Urinary bladder (tissue), 4 donors: ENCODE data around the gene TDRD9. TPM values are rescaled to one million over a fixed set of nuclear protein-coding genes. Genes with fewer than 3 reads are reported as not detected.
"Not testable (repeated sequence)": the region's sequence is repeated elsewhere in the genome, so short reads cannot be mapped to it uniquely, and the experiment has no call there.

Experiments
- DNase-seq: peaks from one replicate; pipeline ENCODE4 v3.0.0-alpha.2; 2015; ENCODE audit errors: extremely low spot score
- H3K27ac ChIP-seq: one replicate; pipeline ENCODE4 v1.5.1; 2013; ENCODE audit warnings: low read depth, mild to moderate bottlenecking, moderate library complexity
- H3K36me3 ChIP-seq: one replicate; pipeline ENCODE4 v1.6.1; 2013; ENCODE audit warnings: mild to moderate bottlenecking, moderate library complexity; ENCODE audit not compliant: insufficient read depth
- H3K4me1 ChIP-seq: one replicate; pipeline ENCODE4 v1.6.1; 2013; ENCODE audit warnings: mild to moderate bottlenecking, moderate library complexity; ENCODE audit not compliant: insufficient read depth
- H3K4me3 ChIP-seq: one replicate; pipeline ENCODE4 v1.5.1; 2013; ENCODE audit warnings: low read depth, low read length
- WGBS: extraction: QIAGEN DNeasy Blood & Tissue Kit; methylation state at CpG from one replicate; pipeline ENCODE4 v1.1.7; 2013; 5-methylcytosine and 5-hydroxymethylcytosine counted together
- polyA plus RNA-seq: library from polyadenylated mRNA; stranded (reverse); fragments of 200-250 nt; gene quantifications from one replicate; pipeline ENCODE4 v1.2.3, GENCODE V29; 2013
- total RNA-seq: library from RNA; depleted of rRNA; stranded (reverse); fragments of >200 nt; gene quantifications from one replicate; pipeline ENCODE4 v1.2.3, GENCODE V29; 2014
- donor health status: healthy with polysubstance abuse.
- donor health status: healthy.

TDRD9 gene
- total and polyA plus RNA-seq, 2 donors = 0.95 to 2.4 TPM

GRCh38 chr14:103961928-103962578 is 33.8 kb downstream of the TDRD9 start:
- Histone ChIP-seq H3K27ac (peak overlapping the region; percentile 27), H3K4me3 (no peak overlapping the region), H3K4me1 (no peaks in the 10 kb centered on the region), H3K36me3 (no peaks in the 10 kb centered on the region)
- no peak for DNase-seq
- 69% methylated on average over 5 of the region's 5 CpGs for WGBS

- no peaks in the 10 kb centered on the region for H3K4me1 ChIP-seq
- no peak overlapping the region for H3K27ac ChIP-seq
- no peak overlapping the region for H3K4me3 ChIP-seq
- no peaks in the 10 kb centered on the region for H3K36me3 ChIP-seq
- no peak for DNase-seq
Observed at GRCh38 chr14:103966631-103967030, 38.4 kb downstream of the TDRD9 start.

GRCh38 chr14:103969961-103970360 is 41.7 kb downstream of the TDRD9 start:
- H3K27ac ChIP-seq = no peak overlapping the region
- WGBS = 84% methylated on average over 4 of the region's 4 CpGs
- no peaks in the 10 kb centered on the region for H3K36me3 ChIP-seq
- H3K4me1 ChIP-seq = no peaks in the 10 kb centered on the region
- no peak overlapping the region for H3K4me3 ChIP-seq
- no peak for DNase-seq

GRCh38 chr14:103973354-103973753 is 45.1 kb downstream of the TDRD9 start:
- WGBS = 36% methylated on average over 4 of the region's 4 CpGs
- Histone ChIP-seq H3K4me1 (no peaks in the 10 kb centered on the region), H3K27ac (no peak overlapping the region), H3K4me3 (no peak overlapping the region), H3K36me3 (no peaks in the 10 kb centered on the region)
- no peak for DNase-seq

- WGBS = 83% methylated on average over 2 of the region's 2 CpGs
- no peak overlapping the region for H3K27ac ChIP-seq
- H3K4me1 ChIP-seq = no peaks in the 10 kb centered on the region
- H3K4me3 ChIP-seq = no peak overlapping the region
- no peak for DNase-seq
- no peaks in the 10 kb centered on the region for H3K36me3 ChIP-seq
Observed at GRCh38 chr14:103974575-103974974, 46.3 kb downstream of the TDRD9 start.

- H3K27ac ChIP-seq, DNase-seq, H3K4me3 ChIP-seq, H3K4me1 ChIP-seq, H3K36me3 ChIP-seq: not testable (repeated sequence)
- 64% methylated on average over 14 of the region's 14 CpGs for WGBS
Observed at GRCh38 chr14:103980623-103981238, 52.5 kb downstream of the TDRD9 start.

- no peaks in the 10 kb centered on the region for H3K4me1 ChIP-seq
- WGBS = 84% methylated on average over 5 of the region's 5 CpGs
- H3K4me3 ChIP-seq = no peak overlapping the region
- no peak for DNase-seq
- no peaks in the 10 kb centered on the region for H3K36me3 ChIP-seq
- no peak overlapping the region for H3K27ac ChIP-seq
Observed at GRCh38 chr14:103984196-103984595, 55.9 kb downstream of the TDRD9 start.

GRCh38 chr14:103989034-103989433 is 60.8 kb downstream of the TDRD9 start:
- H3K4me3 ChIP-seq = no peak overlapping the region
- DNase-seq = no peak
- no peak overlapping the region for H3K27ac ChIP-seq
- H3K36me3 ChIP-seq = no peaks in the 10 kb centered on the region
- WGBS = 94% methylated on average over 1 of the region's 1 CpG
- H3K4me1 ChIP-seq = no peaks in the 10 kb centered on the region

- Histone ChIP-seq H3K4me1 (no peaks in the 10 kb centered on the region), H3K4me3 (no peak overlapping the region), H3K27ac (no peak overlapping the region), H3K36me3 (no peaks in the 10 kb centered on the region)
- WGBS = 90% methylated on average over 4 of the region's 4 CpGs
- DNase-seq = no peak
Observed at GRCh38 chr14:103989964-103990363, 61.7 kb downstream of the TDRD9 start.

- no peak overlapping the region for H3K4me3 ChIP-seq
- DNase-seq = no peak
- WGBS = 80% methylated on average over 5 of the region's 5 CpGs
- H3K4me1 ChIP-seq = no peaks in the 10 kb centered on the region
- H3K27ac ChIP-seq = no peak overlapping the region
- no peaks in the 10 kb centered on the region for H3K36me3 ChIP-seq
Observed at GRCh38 chr14:103994535-103995184, 66.4 kb downstream of the TDRD9 start.

- H3K4me3 ChIP-seq = no peak overlapping the region
- no peak for DNase-seq
- WGBS = 70% methylated on average over 5 of the region's 5 CpGs
Observed at GRCh38 chr14:103995876-103996275, 67.6 kb downstream of the TDRD9 start.

GRCh38 chr14:103997391-103997790 is 69.1 kb downstream of the TDRD9 start:
- WGBS = 91% methylated on average over 8 of the region's 8 CpGs
- H3K36me3 ChIP-seq = no peaks in the 10 kb centered on the region
- H3K27ac ChIP-seq = no peak overlapping the region
- H3K4me1 ChIP-seq = no peaks in the 10 kb centered on the region
- no peak for DNase-seq
- H3K4me3 ChIP-seq = no peak overlapping the region

More at GRCh38 chr14:103995876-103996275, 67.6 kb downstream of the TDRD9 start:
- H3K4me1 ChIP-seq = no peaks in the 10 kb centered on the region
- H3K36me3 ChIP-seq = no peaks in the 10 kb centered on the region
- no peak overlapping the region for H3K27ac ChIP-seq

- WGBS = 88% methylated on average over 10 of the region's 10 CpGs
- DNase-seq = no peak
Observed at GRCh38 chr14:103998027-103998426, 69.8 kb downstream of the TDRD9 start.

GRCh38 chr14:103999795-104000440 is 71.7 kb downstream of the TDRD9 start:
- 93% methylated on average over 7 of the region's 7 CpGs for WGBS
- H3K27ac ChIP-seq = no peak overlapping the region
- H3K36me3 ChIP-seq = no peaks in the 10 kb centered on the region

More at GRCh38 chr14:103998027-103998426, 69.8 kb downstream of the TDRD9 start:
- Histone ChIP-seq H3K4me1 (no peaks in the 10 kb centered on the region), H3K4me3 (no peak overlapping the region), H3K36me3 (no peaks in the 10 kb centered on the region), H3K27ac (no peak overlapping the region)

More at GRCh38 chr14:103999795-104000440, 71.7 kb downstream of the TDRD9 start:
- DNase-seq = no peak
- no peak overlapping the region for H3K4me3 ChIP-seq
- no peaks in the 10 kb centered on the region for H3K4me1 ChIP-seq
